Activated CD4-positive, alpha-beta T cell treated with anti-CD3 and anti-CD28 coated beads, Interleukin-2, amount 50 U/mL, for 16 hours (primary cell): ENCODE data around the gene CFD.
"Not testable (repeated sequence)": the region's sequence is repeated elsewhere in the genome, so short reads cannot be mapped to it uniquely, and the experiment has no call there.

Experiments
- DNase-seq: peaks from one replicate; pipeline ENCODE4 v3.0.0-alpha.2; 2020

Gene CFD

GRCh38 chr19:827314-827709, 32.2 kb upstream of the CFD start:
- no peak for DNase-seq

GRCh38 chr19:827710-828321, 31.6 kb upstream of the CFD start, which contains the start of gene AZU1:
Gene AZU1, plus strand, starts transcription at chr19:827837. Its CDS starts 10 bp downstream, at chr19:827847.
- no peak for DNase-seq

DNA sequence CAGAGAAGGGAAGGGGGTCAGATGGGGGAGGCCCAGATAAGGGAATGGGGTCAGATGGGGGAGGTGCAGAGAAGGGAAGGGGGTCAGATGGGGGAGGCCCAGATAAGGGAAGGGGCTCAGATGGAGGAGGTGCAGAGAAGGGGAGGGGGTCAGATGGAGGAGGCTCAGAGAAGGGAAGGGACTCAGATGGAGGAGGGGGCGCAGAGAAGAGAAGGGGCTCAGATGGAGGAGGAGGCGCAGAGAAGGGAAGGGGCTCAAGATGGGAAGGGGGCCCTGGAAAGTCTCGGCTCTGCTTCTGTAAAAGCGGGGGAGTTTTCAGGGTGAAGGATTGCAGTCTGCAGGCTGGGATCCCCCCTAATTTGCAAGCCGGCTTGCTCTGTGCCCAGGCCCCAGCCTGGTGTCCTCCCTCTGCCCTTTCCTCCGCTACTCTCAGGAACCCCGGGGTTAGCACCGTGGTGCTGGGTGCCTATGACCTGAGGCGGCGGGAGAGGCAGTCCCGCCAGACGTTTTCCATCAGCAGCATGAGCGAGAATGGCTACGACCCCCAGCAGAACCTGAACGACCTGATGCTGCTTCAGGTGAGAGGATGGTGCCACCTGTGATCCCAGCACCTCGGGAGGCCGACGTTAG, 30.2 kb upstream of the CFD start:
- DNase-seq = no peak

DNA sequence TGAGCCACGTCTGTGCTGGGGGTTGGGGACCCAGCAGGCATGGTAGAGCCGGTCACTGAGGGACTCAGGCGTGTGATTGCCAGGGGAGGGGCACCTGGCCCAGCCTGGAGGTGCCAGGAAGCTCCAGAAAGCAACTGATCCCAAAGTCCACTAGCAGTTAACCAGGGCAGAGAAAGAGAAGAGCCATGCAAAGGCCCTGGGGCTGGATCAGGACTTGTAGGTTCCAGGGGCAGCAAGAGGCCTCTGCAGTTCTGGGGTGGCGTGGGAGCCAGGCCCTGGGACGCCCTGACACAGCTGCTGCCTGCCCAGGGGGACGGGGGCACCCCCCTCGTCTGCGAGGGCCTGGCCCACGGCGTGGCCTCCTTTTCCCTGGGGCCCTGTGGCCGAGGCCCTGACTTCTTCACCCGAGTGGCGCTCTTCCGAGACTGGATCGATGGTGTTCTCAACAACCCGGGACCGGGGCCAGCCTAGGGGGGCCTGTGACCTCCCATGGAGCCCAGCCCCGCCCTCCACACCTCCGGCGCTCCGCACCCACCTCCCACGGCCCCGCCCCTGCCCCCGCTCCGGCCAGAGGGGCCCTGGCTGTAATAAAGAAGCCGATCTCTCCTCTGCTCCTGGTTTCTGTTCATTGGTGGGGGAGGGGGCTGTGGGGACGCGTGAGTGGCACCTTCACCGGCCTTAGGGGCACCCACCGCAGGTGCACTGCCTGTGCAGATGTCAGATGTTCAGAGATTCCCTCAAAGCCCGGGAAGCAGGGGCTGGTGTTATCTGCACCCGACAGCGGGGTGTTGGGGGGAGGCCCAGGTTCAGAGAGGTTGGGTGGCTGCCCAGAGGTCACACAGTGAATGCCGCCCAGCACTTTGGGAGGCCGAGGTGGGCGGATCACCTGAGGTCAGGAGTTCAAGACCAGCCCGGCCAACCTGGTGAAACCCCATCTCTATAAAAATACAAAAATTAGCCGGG, 27.8 kb upstream of the CFD start:
- DNase-seq = no peak

DNA sequence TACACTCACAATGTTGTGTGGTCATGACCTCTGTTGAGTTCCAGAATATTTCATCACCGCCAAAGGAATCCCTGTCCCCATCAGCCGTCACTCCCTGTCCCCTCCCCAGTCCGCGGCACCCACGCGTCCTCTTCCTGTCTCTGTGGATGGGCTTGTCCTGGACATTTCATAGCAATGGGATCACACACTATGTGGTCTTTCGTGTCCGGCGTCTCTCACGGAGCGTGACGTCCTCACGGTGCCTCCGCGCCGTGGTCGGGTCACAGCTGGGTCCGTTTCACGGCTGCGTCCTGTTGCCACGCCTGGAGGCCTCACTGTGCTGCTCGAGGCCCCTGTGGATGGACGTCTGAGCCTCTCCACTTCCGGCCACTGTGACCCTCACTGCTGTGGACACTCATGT, 25.2 kb upstream of the CFD start:
- no peak for DNase-seq

DNA sequence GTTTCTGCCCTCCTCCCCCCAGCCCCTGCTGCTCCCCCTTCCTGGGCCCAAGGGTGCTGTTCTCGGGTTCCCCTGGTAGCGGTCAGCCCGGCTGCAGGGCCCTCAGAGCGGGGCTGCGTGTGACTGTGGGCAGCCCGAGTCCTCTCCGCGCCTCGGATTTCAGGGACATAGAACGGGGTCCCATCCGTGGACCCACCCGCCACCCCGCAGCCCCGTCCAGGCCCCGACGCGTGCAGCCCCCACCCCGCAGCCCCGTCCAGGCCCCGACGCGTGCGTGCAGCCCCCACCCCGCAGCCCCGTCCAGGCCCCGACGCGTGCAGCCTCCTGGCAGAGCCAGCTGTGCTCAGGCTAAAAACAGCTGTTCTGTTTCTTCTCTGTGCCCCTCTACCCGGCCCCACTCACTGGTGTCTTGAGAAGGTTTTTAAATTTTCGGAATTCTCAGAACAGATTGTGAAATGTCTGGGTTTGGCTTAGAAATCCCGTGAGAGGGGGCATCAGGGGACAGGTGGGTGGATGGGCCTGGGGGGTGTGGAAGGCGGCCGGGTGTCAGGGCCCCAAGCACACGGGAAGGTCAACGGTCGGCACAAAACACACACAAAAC, 24.2 kb upstream of the CFD start:
- no peak for DNase-seq

GRCh38 chr19:840519-841206, 18.8 kb upstream of the CFD start, which contains the start of gene PRTN3:
Gene PRTN3, plus strand, starts transcription at chr19:840999. Its CDS starts 10 bp downstream, at chr19:841009.
- DNase-seq = no peak

GRCh38 chr19:842802-843179, 16.7 kb upstream of the CFD start:
- not testable (repeated sequence) for DNase-seq

DNA sequence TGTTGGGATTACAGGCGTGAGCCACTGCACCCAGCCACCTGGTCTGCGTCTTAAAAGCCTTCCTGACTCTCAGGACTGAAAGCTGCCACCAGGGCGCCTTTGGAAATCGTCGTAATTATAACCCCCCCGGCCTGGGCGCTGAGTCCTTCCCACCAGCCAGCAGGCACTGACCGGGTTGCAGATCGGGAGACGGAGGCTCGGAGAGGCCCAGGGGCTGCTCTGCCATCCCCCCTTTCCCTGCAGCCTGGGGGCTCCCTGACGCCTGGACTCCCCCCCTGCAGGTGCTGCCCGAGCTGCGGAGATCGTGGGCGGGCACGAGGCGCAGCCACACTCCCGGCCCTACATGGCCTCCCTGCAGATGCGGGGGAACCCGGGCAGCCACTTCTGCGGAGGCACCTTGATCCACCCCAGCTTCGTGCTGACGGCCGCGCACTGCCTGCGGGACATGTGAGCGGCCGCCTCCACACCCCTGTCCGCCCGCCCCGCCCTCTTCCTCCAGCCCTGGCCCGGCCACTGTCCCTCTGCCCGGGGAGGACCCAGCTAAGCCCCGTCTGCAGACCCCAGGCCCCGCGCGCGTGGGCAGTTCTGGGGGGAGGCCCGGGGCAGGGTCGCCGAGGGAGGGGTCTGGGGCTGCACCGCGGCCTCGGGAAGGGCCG, 16.2 kb upstream of the CFD start:
- DNase-seq = no peak

DNA sequence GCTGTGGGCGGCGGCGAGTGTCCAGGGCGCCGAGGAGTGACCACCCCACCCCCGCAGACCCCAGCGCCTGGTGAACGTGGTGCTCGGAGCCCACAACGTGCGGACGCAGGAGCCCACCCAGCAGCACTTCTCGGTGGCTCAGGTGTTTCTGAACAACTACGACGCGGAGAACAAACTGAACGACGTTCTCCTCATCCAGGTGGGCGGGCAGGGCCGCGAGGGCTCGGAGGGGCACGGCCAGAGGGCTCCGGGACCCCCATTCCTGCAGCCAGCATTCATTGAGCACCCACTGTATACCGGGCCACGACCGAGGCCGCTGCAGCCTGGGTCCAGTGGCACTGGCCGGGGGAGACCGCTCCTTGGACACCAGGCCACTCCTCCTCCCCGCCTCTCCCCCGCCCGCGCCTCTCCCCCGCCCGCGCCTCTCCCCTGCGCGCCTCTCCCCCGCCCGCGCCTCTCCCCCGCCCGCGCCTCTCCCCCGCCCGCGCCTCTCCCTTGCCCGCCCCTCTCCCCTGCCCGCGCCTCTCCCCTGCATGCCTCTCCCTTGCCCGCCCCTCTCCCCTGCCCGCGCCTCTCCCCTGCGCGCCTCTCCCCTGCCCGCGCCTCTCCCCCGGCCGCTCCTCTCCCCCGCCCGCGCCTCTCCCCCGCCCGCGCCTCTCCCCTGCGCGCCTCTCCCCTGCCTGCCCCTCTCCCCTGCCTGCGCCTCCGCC, 15.5 kb upstream of the CFD start:
- no peak for DNase-seq

GRCh38 chr19:844546-844971, 14.9 kb upstream of the CFD start:
- no peak for DNase-seq

GRCh38 chr19:845707-846521, 13.6 kb upstream of the CFD start:
- DNase-seq = no peak

DNA sequence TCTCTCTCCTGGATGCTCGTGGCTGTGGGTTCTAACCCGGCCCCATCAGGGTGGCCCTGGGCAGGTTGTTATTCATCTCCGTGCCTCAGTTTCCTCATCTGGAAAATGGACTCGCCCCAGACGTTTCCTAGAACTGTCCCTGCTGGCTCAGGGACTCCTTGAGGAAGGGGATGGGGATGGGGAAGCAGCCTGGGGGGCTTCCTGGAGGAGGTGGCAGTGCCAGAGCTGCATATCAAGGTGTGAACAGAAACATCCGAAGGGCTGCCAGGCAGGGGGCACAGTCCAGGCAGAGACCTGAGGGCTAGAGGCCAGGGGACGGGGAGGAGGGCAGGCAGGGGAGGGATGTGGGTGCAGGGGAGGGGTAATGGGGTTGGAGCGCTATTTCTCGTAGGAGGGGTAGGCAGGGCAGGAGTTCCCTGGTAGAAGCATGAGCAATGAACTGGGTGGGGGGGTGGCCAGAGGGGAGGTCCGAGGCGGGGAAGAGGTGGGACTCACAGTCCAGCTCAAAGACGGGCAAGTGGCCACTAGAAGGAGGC, 11.0 kb upstream of the CFD start:
- no peak for DNase-seq

GRCh38 chr19:849195-849594, 10.3 kb upstream of the CFD start:
- DNase-seq = not testable (repeated sequence)

GRCh38 chr19:850221-850978, 9.1 kb upstream of the CFD start:
- DNase-seq = no peak

DNA sequence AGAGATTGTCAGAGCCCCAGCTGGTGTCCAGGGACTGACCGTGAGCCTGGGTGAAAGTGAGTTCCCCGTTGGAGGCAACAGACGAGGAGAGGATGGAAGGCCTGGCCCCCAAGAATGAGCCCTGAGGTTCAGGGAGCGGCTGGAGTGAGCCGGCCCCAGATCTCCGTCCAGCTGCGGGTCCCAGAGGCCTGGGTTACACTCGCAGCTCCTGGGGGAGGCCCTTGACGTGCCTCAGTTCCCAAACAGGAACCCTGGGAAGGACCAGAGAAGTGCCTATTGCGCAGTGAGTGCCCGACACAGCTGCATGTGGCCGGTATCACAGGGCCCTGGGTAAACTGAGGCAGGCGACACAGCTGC, 8.5 kb upstream of the CFD start:
- no peak for DNase-seq

- no peak for DNase-seq
Measured at GRCh38 chr19:852136-853013, 7.1 kb upstream of the CFD start, which contains the start of gene ELANE. Gene ELANE, plus strand, starts transcription at chr19:852303. Its CDS starts 26 bp downstream, at chr19:852329.

- DNase-seq = no peak
Measured at GRCh38 chr19:853014-853585, 6.4 kb upstream of the CFD start.
